ENCODE measurements around the gene MAB21L1. TPM values are rescaled to one million over a fixed set of nuclear protein-coding genes. Genes with fewer than 3 reads are reported as not detected.
A peak's percentile ranks its signal among the peaks of the same experiment; 100 is the strongest.

The MAB21L1 gene
- total RNA-seq, 2 experiments from 2014 or later = not detected

DNA sequence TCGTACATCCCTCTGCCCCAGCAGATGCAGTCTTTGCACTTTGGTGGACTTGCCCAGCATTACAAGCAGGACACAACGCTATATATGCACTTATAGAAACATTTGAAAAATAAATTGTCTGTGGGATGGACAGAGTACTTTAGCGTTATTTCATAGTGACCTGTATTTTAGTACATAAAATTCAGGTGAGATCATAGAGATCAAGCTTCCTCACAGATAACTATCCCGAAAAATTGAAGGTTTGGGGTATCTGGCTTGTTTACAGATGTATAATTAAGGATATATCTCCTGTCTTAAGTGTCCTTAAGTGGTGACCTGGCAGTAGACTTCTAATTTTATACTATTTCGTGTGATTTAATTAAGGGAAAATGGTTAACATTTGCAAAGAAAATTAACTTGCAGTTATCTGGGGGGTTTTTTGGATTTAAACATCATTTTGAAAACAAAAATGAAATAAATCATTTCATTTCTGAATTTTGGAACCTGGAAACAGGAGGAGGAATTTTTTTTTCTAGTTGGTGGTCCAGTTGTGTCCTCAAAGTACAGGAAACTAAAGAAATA lies 977 bp upstream of the MAB21L1 start:
- ChIA-PET CTCF (no interaction called here), POLR2A (no interaction called here)
- H3K27me3 Mint-ChIP-seq = peaks cover 55% of the 10 kb centered on the region
- no peak for DNase-seq
- H3K9me3 Mint-ChIP-seq = no peaks in the 10 kb centered on the region
- no peak overlapping the region for H3K27ac Mint-ChIP-seq
- H3K4me3 Mint-ChIP-seq = no peak overlapping the region
- intact Hi-C loops (cut with micrococcal nuclease) = loop anchor here (10.0 kb wide), 1 partner anchor 533 kb away; the partner anchor contains the start of gene NBEA
- peaks cover 17% of the 10 kb centered on the region for H3K4me1 Mint-ChIP-seq (ENCODE audit: low read depth)
- H3K36me3 Mint-ChIP-seq = peaks cover 7% of the 10 kb centered on the region

DNA sequence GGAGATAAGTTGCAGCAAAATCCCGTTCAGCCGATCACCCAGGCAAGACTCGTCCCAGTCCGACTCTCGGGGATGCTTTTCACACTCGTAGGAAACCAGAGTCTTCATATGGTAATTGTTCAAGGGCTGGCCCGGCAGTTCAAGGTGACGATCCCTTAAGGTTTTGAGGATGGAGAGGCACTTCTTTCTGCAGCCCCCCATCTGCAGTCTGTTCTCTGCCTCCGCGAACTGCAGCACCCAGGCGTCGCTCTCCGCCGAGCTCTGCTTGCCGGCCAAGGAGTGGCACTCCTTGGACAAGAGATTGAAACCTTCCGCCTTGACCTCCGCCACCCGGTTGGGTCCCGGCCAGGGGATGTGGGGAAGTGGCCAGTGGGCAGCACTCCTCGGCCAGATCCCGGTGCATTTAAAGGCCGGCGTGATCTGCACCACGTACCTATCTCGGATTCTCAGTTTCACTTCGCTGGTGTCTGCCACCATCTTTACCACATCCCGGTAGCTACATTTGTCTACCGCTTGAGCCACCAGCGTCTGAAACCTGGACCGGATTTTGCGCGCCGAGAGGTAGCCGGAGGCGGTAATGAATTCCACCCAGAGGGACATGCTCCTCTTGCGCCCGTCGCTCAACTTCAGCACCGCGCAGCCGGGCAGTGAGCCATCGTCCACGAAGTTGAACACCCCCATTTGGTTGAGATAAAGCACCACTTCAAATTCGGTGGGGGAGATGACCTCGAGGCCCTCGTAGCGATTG lies 1.1 kb downstream of the MAB21L1 start:
- POLR2A ChIA-PET = no interaction called here
- peaks cover 11% of the 10 kb centered on the region for H3K36me3 Mint-ChIP-seq

DNA sequence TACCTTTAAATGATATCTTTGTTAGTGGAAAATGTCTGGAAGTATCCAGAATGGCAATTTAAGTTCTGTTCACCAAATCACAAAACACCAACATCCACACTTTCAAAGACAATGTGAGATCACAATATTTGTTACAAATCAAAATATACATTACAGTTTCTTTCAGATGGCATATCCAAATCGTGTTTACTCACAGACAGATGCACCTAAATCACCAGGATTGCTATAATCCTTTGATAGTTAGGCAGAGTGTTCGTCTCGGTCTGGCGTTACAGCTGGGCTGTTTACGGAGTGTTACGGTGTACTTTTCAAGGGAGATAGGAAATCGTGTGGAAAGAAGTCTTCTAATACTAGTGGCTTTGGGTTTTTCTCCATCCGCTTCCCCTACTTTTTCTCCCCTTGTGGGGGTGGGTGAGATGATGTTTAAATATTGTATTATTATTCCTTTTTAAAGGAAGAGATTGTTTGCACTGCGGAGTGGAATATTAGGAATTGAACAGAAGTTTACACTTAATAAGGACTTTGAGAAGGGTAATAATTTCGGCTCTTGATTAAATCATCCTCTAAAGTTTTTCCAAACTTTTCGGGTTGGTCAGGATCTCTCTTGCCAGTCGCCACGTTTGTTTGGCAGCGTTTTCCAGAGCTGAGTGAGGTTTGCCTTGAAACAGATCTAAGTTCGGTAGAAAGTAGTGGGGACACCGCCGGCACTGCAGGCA lies 1.8 kb downstream of the MAB21L1 start:
- Mint-ChIP-seq H3K36me3 (peaks cover 14% of the 10 kb centered on the region), H3K4me3 (peak overlapping the region; percentile 65), H3K9me3 (peaks cover 3% of the 10 kb centered on the region), H3K4me1 (ENCODE audit: low read depth) (peaks cover 24% of the 10 kb centered on the region), H3K27me3 (peaks cover 70% of the 10 kb centered on the region), H3K27ac (no peak overlapping the region)
- no peak for DNase-seq
- ChIA-PET CTCF (no interaction called here), POLR2A (no interaction called here)
- intact Hi-C loops (cut with micrococcal nuclease) = loop anchor here (10.0 kb wide), 1 partner anchor 530 kb away; the partner anchor contains the start of gene NBEA

More for the DNA sequence above, 1.1 kb downstream of the MAB21L1 start:
- peak; percentile 28 for DNase-seq
- Mint-ChIP-seq H3K27me3 (peaks cover 65% of the 10 kb centered on the region), H3K9me3 (peaks cover 3% of the 10 kb centered on the region), H3K4me3 (peak overlapping the region; percentile 65), H3K4me1 (ENCODE audit: low read depth) (peaks cover 23% of the 10 kb centered on the region), H3K27ac (no peak overlapping the region)
- CTCF ChIA-PET = no interaction called here
- intact Hi-C loops (cut with micrococcal nuclease) = loop anchor here (10.0 kb wide), 1 partner anchor 531 kb away; the partner anchor contains the start of gene NBEA

DNA sequence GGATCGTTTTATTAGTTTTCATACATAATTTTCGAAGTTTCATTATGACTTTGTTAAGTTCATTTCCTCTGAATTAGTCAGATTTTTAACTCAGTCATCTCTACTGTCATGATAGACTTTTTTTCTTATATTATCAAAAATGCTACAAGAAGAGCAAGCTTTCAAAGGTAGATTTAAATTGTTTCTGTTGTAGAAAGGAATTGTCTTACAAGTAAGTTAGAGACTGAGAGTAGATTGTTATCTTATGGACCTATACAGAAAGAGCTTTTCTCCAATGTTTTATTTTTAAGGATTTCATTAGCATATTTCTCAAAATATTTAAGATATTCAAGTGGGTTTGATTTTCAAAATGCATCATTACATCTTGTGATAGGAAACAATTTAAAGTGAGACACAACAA lies 2.7 kb downstream of the MAB21L1 start:
- no peak for DNase-seq
- Mint-ChIP-seq H3K9me3 (peaks cover 3% of the 10 kb centered on the region), H3K36me3 (peaks cover 14% of the 10 kb centered on the region), H3K4me3 (no peak overlapping the region), H3K27ac (no peak overlapping the region), H3K27me3 (peaks cover 69% of the 10 kb centered on the region), H3K4me1 (ENCODE audit: low read depth) (peaks cover 24% of the 10 kb centered on the region)
- intact Hi-C loops (cut with micrococcal nuclease) = loop anchor here (10.0 kb wide), 1 partner anchor 529 kb away; the partner anchor contains the start of gene NBEA
- POLR2A ChIA-PET = no interaction called here
- CTCF ChIA-PET = no interaction called here

DNA sequence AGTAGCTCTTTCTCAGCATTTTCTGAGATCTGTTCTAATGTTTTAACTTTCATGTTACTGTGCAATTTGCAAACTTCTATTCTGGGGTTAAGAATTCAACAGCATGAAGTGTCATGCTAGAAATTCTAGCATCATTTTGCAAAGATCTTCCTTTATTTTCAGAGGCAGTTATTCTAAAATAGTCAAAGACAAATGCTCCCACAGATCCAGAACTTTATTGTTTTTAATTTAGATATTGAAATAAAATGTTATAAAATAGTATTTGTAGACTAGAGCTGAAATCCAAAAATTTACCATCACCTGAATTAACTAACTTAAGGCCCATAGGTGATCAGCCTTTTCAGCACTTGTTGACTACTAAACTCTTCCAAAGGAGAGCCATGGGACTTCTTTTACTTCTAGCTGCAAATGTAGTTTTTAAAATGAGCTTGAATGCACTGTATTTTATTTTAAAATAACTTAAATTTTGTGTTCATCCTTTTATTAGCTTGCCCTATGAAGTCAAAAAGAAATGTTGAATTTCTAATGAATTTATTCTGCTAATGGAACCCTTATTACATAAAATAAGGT lies 3.2 kb downstream of the MAB21L1 start:
- peaks cover 24% of the 10 kb centered on the region for H3K4me1 Mint-ChIP-seq (ENCODE audit: low read depth)
- DNase-seq = no peak
- ChIA-PET POLR2A (no interaction called here), CTCF (no interaction called here)
- no peak overlapping the region for H3K27ac Mint-ChIP-seq
- H3K36me3 Mint-ChIP-seq = peaks cover 14% of the 10 kb centered on the region
- no peak overlapping the region for H3K4me3 Mint-ChIP-seq
- intact Hi-C loops (cut with micrococcal nuclease) = loop anchor here (10.0 kb wide), 1 partner anchor 528 kb away; the partner anchor contains the start of gene NBEA
- H3K9me3 Mint-ChIP-seq = peaks cover 3% of the 10 kb centered on the region
- H3K27me3 Mint-ChIP-seq = peaks cover 69% of the 10 kb centered on the region

DNA sequence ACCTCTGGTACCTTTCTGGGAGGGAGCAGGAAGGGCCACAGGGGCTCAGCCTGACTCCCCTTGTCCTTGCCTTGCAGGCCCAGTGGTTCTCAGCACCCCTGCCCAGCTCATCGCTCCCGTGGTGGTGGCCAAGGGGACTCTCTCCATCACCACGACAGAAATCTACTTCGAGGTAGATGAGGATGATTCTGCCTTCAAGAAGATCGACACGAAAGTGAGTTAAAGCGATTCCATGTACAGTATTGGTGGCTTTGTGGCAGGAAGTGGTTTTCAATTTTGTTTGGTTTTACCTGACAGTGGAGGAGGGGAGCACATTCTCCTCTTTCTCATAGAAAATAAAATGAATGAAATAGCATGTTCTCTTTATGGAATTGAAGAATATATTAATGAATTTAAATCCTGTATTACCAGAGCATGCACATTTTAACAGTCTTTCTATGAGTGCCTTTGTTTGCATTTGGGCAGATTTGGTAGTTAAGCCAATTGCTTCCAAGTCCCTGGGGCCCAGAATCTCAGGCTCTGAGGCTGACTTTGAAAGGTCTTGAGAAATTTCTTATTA lies 4.1 kb downstream of the MAB21L1 start:
- POLR2A ChIA-PET = no interaction called here
- H3K27me3 Mint-ChIP-seq = peaks cover 61% of the 10 kb centered on the region
- H3K4me3 Mint-ChIP-seq = no peak overlapping the region
- no peak overlapping the region for H3K27ac Mint-ChIP-seq
- no peak for DNase-seq
- peaks cover 24% of the 10 kb centered on the region for H3K4me1 Mint-ChIP-seq (ENCODE audit: low read depth)
- intact Hi-C loops (cut with micrococcal nuclease) = loop anchor here (10.0 kb wide), 1 partner anchor 528 kb away; the partner anchor contains the start of gene NBEA
- CTCF ChIA-PET = no interaction called here
- H3K9me3 Mint-ChIP-seq = peaks cover 3% of the 10 kb centered on the region
- H3K36me3 Mint-ChIP-seq = peaks cover 14% of the 10 kb centered on the region

DNA sequence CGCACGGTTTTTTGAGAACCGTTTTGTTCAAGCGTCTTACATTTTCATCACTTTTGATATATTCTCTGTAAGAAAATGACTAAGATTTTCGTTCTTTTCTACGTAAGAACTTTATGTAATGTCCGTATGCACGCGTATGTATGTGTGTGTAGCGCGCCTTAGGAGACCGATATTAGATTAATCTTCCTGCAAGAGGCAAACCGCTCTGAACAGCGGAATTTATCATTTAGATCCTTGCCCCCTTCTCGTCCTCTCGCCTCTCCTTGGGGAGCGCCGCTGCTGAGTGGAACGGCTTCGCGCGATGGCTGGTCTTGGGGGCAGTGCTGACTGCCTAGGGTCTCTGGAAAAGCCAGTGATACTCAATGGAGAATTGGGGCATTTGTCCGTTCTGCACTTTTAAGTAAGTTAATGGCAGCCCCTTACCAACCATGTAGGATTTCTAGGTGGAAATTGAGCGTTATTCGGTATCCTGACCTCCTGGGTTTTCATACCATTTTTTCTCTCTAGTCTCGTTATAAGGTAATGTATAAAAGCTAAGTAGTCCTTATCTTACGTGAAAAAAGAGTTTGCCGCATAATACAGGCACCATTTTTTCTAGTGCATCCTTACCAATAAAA lies 4.7 kb downstream of the MAB21L1 start:
- DNase-seq = no peak
- intact Hi-C loops (cut with micrococcal nuclease) = loop anchor here (10.0 kb wide), 1 partner anchor 527 kb away; the partner anchor contains the start of gene NBEA

DNA sequence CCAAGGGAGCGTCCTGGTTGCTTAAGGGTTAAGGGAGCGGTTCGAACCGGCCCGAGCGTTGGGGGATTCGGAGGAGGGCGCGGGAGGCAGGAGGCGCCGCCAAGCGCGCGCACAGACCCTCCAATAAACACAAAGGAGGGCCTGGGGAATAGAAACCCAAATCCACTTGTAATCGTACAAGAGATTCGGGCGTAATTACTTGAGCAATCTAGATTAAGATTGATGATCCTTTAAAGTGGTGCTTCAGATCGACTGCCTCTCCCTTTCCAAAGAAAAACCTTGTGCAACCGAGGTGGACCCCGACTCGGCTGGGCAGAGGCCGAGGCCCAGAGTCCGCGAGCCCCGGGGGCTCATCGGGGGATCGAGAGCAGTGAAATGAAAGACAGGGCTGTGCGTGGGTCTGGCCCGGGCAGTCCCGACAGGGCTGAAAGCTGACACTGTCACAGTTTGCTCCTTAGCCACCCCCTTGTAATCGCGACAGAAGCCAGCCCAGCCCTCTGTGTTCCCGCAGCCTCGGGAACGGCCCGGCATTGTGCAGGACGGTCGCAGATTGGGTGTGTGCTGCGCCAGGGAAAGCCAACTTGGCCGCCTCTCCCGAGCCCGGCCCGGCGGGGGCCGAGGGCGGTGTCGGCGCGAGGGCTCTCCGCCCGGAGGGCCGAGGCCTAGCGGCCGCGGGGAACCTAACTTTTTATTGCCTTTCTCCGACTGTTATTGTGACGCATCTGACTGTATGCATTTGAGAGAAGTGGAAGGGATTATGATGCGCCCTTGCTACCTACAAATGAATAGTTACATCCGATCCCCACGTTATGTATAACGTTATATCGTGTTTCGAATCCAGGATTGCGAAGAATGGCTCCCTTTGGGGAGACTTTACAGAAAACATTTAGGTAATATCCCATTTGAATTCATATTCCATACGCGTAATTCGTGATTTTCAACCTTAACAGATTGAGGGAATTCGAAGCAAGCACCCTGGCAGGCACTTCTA lies 5.5 kb downstream of the MAB21L1 start:
- Mint-ChIP-seq H3K27ac (no peak overlapping the region), H3K4me3 (no peak overlapping the region), H3K36me3 (peaks cover 11% of the 10 kb centered on the region), H3K4me1 (ENCODE audit: low read depth) (peaks cover 17% of the 10 kb centered on the region), H3K27me3 (peaks cover 47% of the 10 kb centered on the region), H3K9me3 (peaks cover 3% of the 10 kb centered on the region)
- DNase-seq = no peak
- intact Hi-C loops (cut with micrococcal nuclease) = loop anchor here (10.0 kb wide), 1 partner anchor 526 kb away; the partner anchor contains the start of gene NBEA
- ChIA-PET POLR2A (no interaction called here), CTCF (no interaction called here)

More for the DNA sequence above, 4.7 kb downstream of the MAB21L1 start:
- Mint-ChIP-seq H3K27me3 (peaks cover 55% of the 10 kb centered on the region), H3K4me3 (no peak overlapping the region), H3K9me3 (peaks cover 3% of the 10 kb centered on the region), H3K4me1 (ENCODE audit: low read depth) (peaks cover 24% of the 10 kb centered on the region), H3K27ac (no peak overlapping the region), H3K36me3 (peaks cover 14% of the 10 kb centered on the region)
- ChIA-PET POLR2A (no interaction called here), CTCF (no interaction called here)

DNA sequence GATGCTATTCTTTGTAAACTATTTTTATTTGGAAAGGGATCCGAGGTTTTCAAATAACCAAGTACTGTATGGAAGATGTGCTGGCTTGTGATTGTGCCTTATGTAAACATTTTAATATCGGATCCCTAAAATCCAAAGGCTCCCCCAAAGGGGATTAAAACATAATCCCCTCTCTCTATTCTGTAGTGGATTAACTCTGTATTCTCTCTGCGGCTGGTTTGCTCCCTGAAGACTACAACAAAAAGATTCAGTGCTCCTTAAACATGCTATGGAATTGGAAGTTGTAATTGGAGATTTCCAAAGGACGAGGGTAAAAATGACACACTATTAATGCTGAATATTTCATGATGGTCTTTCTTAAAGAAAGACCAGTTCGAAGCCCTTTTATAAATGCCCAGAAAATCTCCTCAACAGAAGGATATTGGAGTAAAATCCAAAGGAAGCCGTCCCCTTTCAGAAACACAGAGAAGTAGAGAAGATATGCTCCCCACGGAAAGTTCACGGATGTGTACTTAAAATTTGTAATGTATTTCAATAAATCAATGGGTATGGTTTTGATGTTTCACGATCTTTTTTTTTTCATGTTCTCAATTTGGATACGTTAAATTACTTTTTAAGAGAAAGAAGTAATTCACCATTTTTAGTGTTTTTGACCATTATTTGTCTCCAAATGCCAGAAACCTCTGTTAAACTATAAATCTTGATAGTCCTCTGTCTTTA lies 6.5 kb downstream of the MAB21L1 start:
- H3K4me1 Mint-ChIP-seq (ENCODE audit: low read depth) = peaks cover 7% of the 10 kb centered on the region
- CTCF ChIA-PET = no interaction called here
- H3K4me3 Mint-ChIP-seq = no peak overlapping the region
- POLR2A ChIA-PET = no interaction called here
- peaks cover 6% of the 10 kb centered on the region for H3K36me3 Mint-ChIP-seq
- H3K9me3 Mint-ChIP-seq = peaks cover 3% of the 10 kb centered on the region
- DNase-seq = no peak
- no peak overlapping the region for H3K27ac Mint-ChIP-seq
- intact Hi-C loops (cut with micrococcal nuclease) = loop anchor here (10.0 kb wide), 1 partner anchor 525 kb away; the partner anchor contains the start of gene NBEA
- peaks cover 37% of the 10 kb centered on the region for H3K27me3 Mint-ChIP-seq

DNA sequence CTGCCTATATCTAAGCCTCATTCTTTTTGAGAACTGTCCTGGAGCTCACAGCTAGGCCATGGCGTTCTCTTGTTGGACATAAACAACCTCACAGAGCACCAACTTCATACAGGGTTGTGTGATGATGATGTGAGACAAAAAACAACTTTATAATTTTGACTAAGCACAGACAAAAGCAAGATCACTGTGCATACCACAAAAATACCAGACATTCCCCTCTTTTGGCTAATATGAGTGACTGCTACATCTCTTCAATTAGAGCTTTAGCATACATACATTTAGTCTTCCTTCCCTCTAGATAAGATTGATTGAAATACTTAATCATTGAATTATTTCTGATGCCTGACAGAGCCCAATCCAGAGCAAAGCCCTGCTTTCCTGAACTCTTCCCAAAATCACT lies 8.3 kb downstream of the MAB21L1 start:
- Mint-ChIP-seq H3K27me3 (peaks cover 25% of the 10 kb centered on the region), H3K9me3 (peaks cover 3% of the 10 kb centered on the region), H3K4me3 (no peak overlapping the region), H3K27ac (no peak overlapping the region), H3K4me1 (ENCODE audit: low read depth) (peaks cover 7% of the 10 kb centered on the region), H3K36me3 (peaks cover 6% of the 10 kb centered on the region)
- ChIA-PET POLR2A (no interaction called here), CTCF (no interaction called here)
- intact Hi-C loops (cut with micrococcal nuclease) = no loop called here
- no peak for DNase-seq

Data from activated CD4-positive, alpha-beta memory T cell treated with anti-CD3 and anti-CD28 coated beads for 36 hours (primary cell).